Neutrophil (primary cell): ENCODE data around the gene KCNC1.

ENCODE experiments used
- H3K27ac ChIP-seq: fragments of 200-600 bp; sonication (generic); 2 replicates; pipeline ENCODE4 v1.5.1; 2016; ENCODE audit warnings: mild to moderate bottlenecking, moderate library complexity
- H3K27me3 ChIP-seq: fragments of 200-600 bp; sonication (generic); 2 replicates; pipeline ENCODE4 v1.6.0; 2016; ENCODE audit warnings: mild to moderate bottlenecking
- H3K36me3 ChIP-seq: fragments of 200-600 bp; sonication (generic); 2 replicates; pipeline ENCODE4 v1.5.1; 2017
- H3K4me1 ChIP-seq, 2 experiments: fragments of 200-600 bp in 1 of 2; sonication (generic) in 1 of 2; 1 replicate in 1 of 2; 2 replicates in 1 of 2; pipeline versions ENCODE4 v1.5.1 to v1.6.1; 2013 to 2016; ENCODE audit warnings: low read depth in 1 of 2, low read length in 1 of 2, mild to moderate bottlenecking in 1 of 2, moderate library complexity in 1 of 2; ENCODE audit not compliant: control insufficient read depth in 1 of 2, insufficient read depth in 1 of 2
- H3K4me3 ChIP-seq, 2 experiments: fragments of 200-600 bp in 1 of 2; sonication (generic) in 1 of 2; 1 replicate in 1 of 2; 2 replicates in 1 of 2; pipeline ENCODE4 v1.5.1; 2013 to 2016; ENCODE audit warnings: low read depth in 1 of 2, low read length in 1 of 2, mild to moderate bottlenecking in 1 of 2, moderate library complexity in 1 of 2
- H3K9me3 ChIP-seq: fragments of 200-600 bp; sonication (generic); 2 replicates; pipeline ENCODE4 v1.5.1; 2016
- TF ChIP-seq, protein P1 (sequence below): fragments of 200-600 bp; sonication (generic); IDR thresholded peaks from 2 replicates; pipeline ENCODE4 v1.5.1; 2016; ENCODE audit warnings: antibody characterized with exemption

The KCNC1 gene

DNA sequence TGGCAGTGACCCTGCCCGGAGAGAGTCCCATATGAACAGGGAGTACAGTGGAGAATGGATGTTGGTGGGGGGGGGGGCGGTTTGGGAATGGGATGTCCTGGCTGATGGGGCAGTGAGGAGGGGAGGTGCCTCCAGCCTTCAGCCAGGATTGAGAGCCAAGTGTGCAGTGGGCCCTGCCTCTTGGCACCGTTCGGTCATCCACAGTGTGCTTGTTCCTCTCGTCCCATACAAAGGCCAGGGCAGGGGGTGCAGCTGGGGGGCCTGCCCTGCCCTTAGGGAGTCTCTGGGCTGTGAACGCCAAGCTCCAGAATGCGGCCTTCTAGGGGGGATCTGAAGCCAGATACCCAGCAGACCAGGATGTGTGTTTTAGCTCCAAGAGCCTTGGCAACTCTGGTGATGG is 34.0 kb downstream of the KCNC1 start:
- H3K27me3 ChIP-seq = no peaks in the 10 kb centered on the region
- TF ChIP-seq, protein P1, sequence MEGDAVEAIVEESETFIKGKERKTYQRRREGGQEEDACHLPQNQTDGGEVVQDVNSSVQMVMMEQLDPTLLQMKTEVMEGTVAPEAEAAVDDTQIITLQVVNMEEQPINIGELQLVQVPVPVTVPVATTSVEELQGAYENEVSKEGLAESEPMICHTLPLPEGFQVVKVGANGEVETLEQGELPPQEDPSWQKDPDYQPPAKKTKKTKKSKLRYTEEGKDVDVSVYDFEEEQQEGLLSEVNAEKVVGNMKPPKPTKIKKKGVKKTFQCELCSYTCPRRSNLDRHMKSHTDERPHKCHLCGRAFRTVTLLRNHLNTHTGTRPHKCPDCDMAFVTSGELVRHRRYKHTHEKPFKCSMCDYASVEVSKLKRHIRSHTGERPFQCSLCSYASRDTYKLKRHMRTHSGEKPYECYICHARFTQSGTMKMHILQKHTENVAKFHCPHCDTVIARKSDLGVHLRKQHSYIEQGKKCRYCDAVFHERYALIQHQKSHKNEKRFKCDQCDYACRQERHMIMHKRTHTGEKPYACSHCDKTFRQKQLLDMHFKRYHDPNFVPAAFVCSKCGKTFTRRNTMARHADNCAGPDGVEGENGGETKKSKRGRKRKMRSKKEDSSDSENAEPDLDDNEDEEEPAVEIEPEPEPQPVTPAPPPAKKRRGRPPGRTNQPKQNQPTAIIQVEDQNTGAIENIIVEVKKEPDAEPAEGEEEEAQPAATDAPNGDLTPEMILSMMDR = no peak
- H3K9me3 ChIP-seq = no peaks in the 10 kb centered on the region
- no peaks in the 10 kb centered on the region for H3K36me3 ChIP-seq
- no peaks in the 10 kb centered on the region for H3K4me1 ChIP-seq
- no peak overlapping the region for H3K4me3 ChIP-seq
- no peak overlapping the region for H3K27ac ChIP-seq

DNA sequence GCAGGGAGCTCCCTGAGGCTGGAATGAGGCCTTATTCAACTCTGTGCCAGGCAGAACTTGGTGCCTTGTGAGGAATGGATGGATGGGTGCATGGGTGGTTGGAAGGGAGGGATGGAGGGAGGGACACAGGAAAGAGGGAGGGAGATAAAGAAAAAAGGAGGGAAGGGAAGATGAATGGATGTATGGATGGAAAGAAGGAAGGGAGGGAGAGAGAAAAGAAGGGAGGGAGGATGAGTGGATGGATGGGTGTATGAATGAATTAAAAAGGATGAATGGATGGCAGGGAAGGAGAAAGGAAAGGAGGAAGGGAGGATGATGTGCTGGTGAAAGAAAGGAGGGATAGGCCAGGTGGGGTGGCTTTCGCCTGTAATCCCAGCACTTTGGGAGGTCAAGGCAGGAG is 34.6 kb downstream of the KCNC1 start:
- no peak overlapping the region for H3K4me3 ChIP-seq
- no peaks in the 10 kb centered on the region for H3K36me3 ChIP-seq
- H3K4me1 ChIP-seq = no peaks in the 10 kb centered on the region
- TF ChIP-seq, protein P1 = no peak
- H3K27ac ChIP-seq = no peak overlapping the region
- no peaks in the 10 kb centered on the region for H3K27me3 ChIP-seq
- H3K9me3 ChIP-seq = no peaks in the 10 kb centered on the region

DNA sequence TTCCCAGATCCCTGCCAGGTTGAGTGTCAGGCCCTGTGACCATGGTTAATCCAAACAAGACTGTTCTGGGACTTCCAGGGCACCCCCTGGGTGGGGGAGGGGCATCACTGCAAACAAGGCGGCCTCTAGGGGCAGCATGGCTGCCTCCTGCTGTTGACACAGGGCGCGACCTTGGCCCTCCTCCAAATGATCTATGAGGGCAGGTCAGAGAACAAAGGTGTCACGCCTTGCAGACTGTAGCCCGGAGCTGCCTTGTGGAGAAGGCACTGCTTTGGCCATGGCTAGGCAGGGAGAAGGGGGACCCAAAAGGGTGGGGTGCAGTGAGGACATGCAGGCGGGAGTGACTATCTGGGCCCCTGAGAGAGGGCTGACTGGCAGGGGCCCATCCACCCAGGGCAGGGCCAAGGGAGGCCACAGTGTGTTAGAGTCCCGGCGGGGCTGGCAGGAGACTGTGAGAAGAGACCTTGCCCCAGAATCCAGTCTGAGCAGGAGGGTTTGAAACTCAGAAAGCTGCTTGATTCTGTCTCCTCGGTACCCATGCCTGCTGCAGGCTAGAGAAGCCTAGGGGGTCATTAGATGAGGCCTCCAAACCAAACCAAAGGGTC is 35.6 kb downstream of the KCNC1 start:
- Histone ChIP-seq H3K27me3 (no peaks in the 10 kb centered on the region), H3K4me3 (no peak overlapping the region), H3K4me1 (no peaks in the 10 kb centered on the region), H3K36me3 (no peaks in the 10 kb centered on the region), H3K27ac (no peak overlapping the region), H3K9me3 (no peaks in the 10 kb centered on the region)
- TF ChIP-seq, protein P1 = no peak

DNA sequence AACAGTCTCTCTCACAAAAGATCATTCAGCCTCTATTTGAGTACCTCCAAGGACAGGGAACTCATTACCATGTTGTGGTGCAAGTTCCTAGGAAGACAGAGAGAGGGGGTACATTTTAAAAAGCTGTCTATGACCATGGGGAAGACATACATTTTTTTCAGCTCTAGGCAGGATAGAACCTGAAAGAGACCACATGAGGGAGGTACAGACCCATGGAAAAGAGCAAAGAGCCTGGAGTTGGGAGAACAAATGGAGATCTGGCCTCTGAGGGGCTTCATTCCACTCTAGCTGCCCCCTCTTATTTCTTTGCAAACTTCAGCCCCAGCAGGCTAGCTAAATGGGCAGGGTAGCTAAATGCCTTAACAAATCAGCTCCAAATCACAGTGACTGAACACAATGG is 36.3 kb downstream of the KCNC1 start:
- H3K4me3 ChIP-seq = no peak overlapping the region
- no peaks in the 10 kb centered on the region for H3K36me3 ChIP-seq
- no peaks in the 10 kb centered on the region for H3K27me3 ChIP-seq
- TF ChIP-seq, protein P1 = no peak
- H3K9me3 ChIP-seq = no peaks in the 10 kb centered on the region
- no peaks in the 10 kb centered on the region for H3K4me1 ChIP-seq
- H3K27ac ChIP-seq = no peak overlapping the region

DNA sequence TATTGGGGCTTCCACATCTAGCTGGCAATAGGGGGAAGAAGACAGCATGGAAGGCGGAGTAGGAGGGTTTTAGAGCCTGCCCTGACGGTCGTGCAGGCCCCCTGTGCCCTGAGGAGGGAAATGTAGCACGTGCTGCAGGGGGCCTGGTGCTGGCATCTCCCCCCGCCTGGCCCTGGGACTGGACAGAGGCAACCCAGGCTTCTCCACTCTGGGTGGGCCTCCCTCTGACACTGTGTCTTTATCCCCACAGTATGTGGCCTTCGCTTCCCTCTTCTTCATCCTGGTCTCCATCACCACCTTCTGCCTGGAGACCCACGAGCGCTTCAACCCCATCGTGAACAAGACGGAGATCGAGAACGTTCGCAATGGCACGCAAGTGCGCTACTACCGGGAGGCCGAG is 36.8 kb downstream of the KCNC1 start:
- H3K27me3 ChIP-seq = no peaks in the 10 kb centered on the region
- H3K4me1 ChIP-seq = no peaks in the 10 kb centered on the region
- H3K27ac ChIP-seq = no peak overlapping the region
- TF ChIP-seq, protein P1 = no peak
- no peaks in the 10 kb centered on the region for H3K9me3 ChIP-seq
- H3K36me3 ChIP-seq = no peaks in the 10 kb centered on the region
- no peak overlapping the region for H3K4me3 ChIP-seq
